Activated CD4-positive, alpha-beta T cell treated with anti-CD3 and anti-CD28 coated beads, Interleukin-2, amount 50 U/mL, for 48 hours (primary cell): ENCODE data around the gene ZNF135.

Experiments used
- DNase-seq, 2 experiments: peaks; one replicate each; pipeline ENCODE4 v3.0.0-alpha.2; 2020

The ZNF135 gene

GRCh38 chr19:58047672-58048071, 11.4 kb upstream of the ZNF135 start:
- no peak for DNase-seq

- DNase-seq, result no peak
Observed at GRCh38 chr19:58052256-58052655, 6.8 kb upstream of the ZNF135 start.

- no peak for DNase-seq
Observed at GRCh38 chr19:58053480-58054156, 5.5 kb upstream of the ZNF135 start.

- no peak for DNase-seq
Observed at GRCh38 chr19:58054901-58055874, 3.9 kb upstream of the ZNF135 start.

- DNase-seq, result no peak
Observed at GRCh38 chr19:58056261-58056660, 2.8 kb upstream of the ZNF135 start.

GRCh38 chr19:58056861-58057260, 2.2 kb upstream of the ZNF135 start:
- no peak for DNase-seq

- no peak for DNase-seq
Observed at GRCh38 chr19:58058467-58058866, 615 bp upstream of the ZNF135 start.

- no peak for DNase-seq
Observed at GRCh38 chr19:58059671-58060078, 593 bp downstream of the ZNF135 start.

GRCh38 chr19:58060231-58060630, 1.1 kb downstream of the ZNF135 start:
- DNase-seq, result no peak

GRCh38 chr19:58063712-58064111, 4.6 kb downstream of the ZNF135 start:
- no peak for DNase-seq

- DNase-seq, result no peak
Observed at GRCh38 chr19:58067240-58067912, 8.3 kb downstream of the ZNF135 start.

GRCh38 chr19:58079792-58080191, 20.7 kb downstream of the ZNF135 start:
- no peak for DNase-seq

GRCh38 chr19:58083021-58083420, 23.9 kb downstream of the ZNF135 start:
- DNase-seq, result no peak

GRCh38 chr19:58084596-58085347, 25.7 kb downstream of the ZNF135 start:
- no peak for DNase-seq

- DNase-seq, result no peak
Observed at GRCh38 chr19:58085348-58085875, 26.3 kb downstream of the ZNF135 start.

GRCh38 chr19:58086825-58087710, 28.0 kb downstream of the ZNF135 start:
- DNase-seq, result no peak

- DNase-seq, result no peak
Observed at GRCh38 chr19:58088521-58089052, 29.5 kb downstream of the ZNF135 start.

- no peak for DNase-seq
Observed at GRCh38 chr19:58089846-58090245, 30.8 kb downstream of the ZNF135 start.

- no peak for DNase-seq
Observed at GRCh38 chr19:58091251-58091995, 32.3 kb downstream of the ZNF135 start.

- no peak for DNase-seq
Observed at GRCh38 chr19:58093071-58093470, 34.0 kb downstream of the ZNF135 start.
